Ishikawa (cell line): ENCODE measurements around the gene GABRG3.

Experiments used
- EP300 ChIP-seq: IDR thresholded peaks from 2 replicates; pipeline ENCODE4 v1.6.1; 2012; ENCODE audit warnings: borderline replicate concordance
- TAF1 ChIP-seq: IDR thresholded peaks from 2 replicates; pipeline ENCODE4 v1.6.1; 2012; ENCODE audit warnings: low read depth, mild to moderate bottlenecking
- TEAD4 ChIP-seq: IDR thresholded peaks from 2 replicates; pipeline ENCODE4 v1.6.1; 2012

DNA sequence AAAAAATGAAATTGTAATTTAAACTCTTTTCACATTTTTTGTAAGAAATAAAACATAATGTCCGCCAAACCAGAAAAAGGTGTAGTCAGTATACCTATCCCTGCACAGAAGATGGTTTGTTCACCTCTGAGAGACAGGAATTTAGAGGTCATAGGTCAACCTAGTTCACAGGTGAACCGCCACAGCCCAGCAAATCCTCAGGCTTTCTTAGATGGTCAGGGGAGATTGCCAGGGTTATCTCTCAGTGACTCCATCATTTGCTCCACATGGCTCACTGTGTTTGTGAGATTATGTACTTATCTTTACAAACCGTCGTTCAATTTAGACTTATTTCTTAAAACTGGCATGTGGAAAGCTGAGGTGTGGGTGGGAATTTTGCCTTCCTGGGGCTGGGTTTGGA is 264.2 kb downstream of the GABRG3 start:
- TF ChIP-seq TAF1 = no peak
- no peak for TF ChIP-seq TEAD4
- TF ChIP-seq EP300 = no peak
